ENCODE data around the gene METTL25. TPM values are rescaled to one million over a fixed set of nuclear protein-coding genes. Genes with fewer than 3 reads are reported as not detected.

Gene METTL25
- total and polyA plus RNA-seq, 10 of the 15 experiments (the other 5 are each of a cell fraction or from before 2014, with no cell fraction given), result 5.6 to 11.3 (median 8.0) TPM

DNA sequence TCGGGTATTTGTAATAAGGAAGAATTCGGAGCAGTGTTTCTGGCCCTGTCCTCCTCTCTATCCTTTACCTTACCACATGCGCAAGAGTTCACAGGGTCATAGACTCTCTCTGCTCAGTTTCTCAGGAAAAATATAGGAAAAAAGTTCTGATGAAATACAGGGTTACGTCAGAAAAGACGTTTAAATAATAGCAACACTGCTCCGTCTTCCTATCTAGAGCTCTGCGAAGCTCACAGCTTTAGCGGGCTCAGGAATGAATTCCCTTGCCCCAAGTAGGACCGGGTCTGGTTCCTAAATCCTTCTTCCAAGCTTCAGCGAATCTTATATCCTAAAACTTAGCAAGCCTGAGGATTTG, 507 bp upstream of the METTL25 start:
- Histone ChIP-seq H3K4me1 (ENCODE audit: control insufficient read depth, insufficient read depth, low read length) (no peaks in the 10 kb centered on the region), H3K4me3 (peak overlapping the region; percentile 91), H3K79me2 (ENCODE audit: control insufficient read depth, insufficient read depth, low read length) (peaks cover 29% of the 10 kb centered on the region), H3K27ac (ENCODE audit: control insufficient read depth, insufficient read depth) (peak overlapping the region; percentile 99), H2AFZ (ENCODE audit: control insufficient read depth, low read depth, low read length) (peak overlapping the region; percentile 82), H3K9me3 (replicated peaks; ENCODE audit: control insufficient read depth, insufficient read depth, low read length) (no peaks in the 10 kb centered on the region; the same call in 2 of the 3 replicates), H3K9ac (ENCODE audit: control insufficient read depth, insufficient read depth, low read length) (peak overlapping the region; percentile 96), H3K27me3 (replicated peaks in 1 of 2; ENCODE audit: control insufficient read depth in 2 of 2, insufficient read depth in 2 of 2, low read length in 1 of 2) (no peaks in the 10 kb centered on the region), H3K36me3 (ENCODE audit: control insufficient read depth in 2 of 2, insufficient read depth in 2 of 2, low read length in 1 of 2) (peaks cover 0 to 8% of the 10 kb centered on the region in 2 experiments; a peak in 2 of 4 replicates), H4K20me1 (ENCODE audit: control insufficient read depth, insufficient read depth) (no peaks in the 10 kb centered on the region), H3K4me2 (ENCODE audit: control insufficient read depth, insufficient read depth) (peak overlapping the region; percentile 77)
- under 1% methylated on average over 10 of the region's 10 CpGs for WGBS (ENCODE audit: insufficient coverage, insufficient replicate concordance, low lambda C conversion rate, missing lambda C conversion rate)
- ChIA-PET SMC1A (ENCODE audit: uncharacterized antibody, unreplicated experiment) (interaction anchor here (1.0 to 2.7 kb wide), 6 partner anchors 10 to 713 kb away, joined by 3 to 12 read pairs (median 4); no protein-coding TSS in a partner anchor), POLR2A (interaction anchor here (1.6 kb wide), 1 partner anchor 397 kb away, joined by 6 read pairs; no protein-coding TSS in a partner anchor), CTCF (interaction anchor here (0.6 to 4.2 kb wide), 32 partner anchors 8 to 748 kb away, joined by 3 to 33 read pairs (median 4); partner anchors contain the start of gene TMTC2), RAD21 (ENCODE audit: unreplicated experiment) (interaction anchor here (1.1 to 1.5 kb wide), 7 partner anchors 28 to 747 kb away, joined by 3 to 5 read pairs (median 4); partner anchors contain the start of gene TMTC2)
- BruUV-seq (replicated peaks), result TSS peak; percentile 63
- FAIRE-seq, result no peak
- no peak for DNase-seq (ENCODE audit: low read depth, low spot score)
- ATAC-seq, result no peak
- intact Hi-C loops (cut with micrococcal nuclease; ENCODE audit: unreplicated experiment), result loop anchor here (10.0 kb wide), 1 partner anchor 403 kb away; no protein-coding TSS in a partner anchor
- in situ Hi-C loops (cut with MboI), result loop anchor here (25.0 kb wide), 1 partner anchor 1546 kb away; no protein-coding TSS in a partner anchor
- TF ChIP-seq SREBF1 (IDR thresholded peaks at IDR 0.05; ENCODE audit: low read length), result no peak
- no peak for TF ChIP-seq PML (IDR thresholded peaks at IDR 0.05; ENCODE audit: low read length)
- TF ChIP-seq PBX3 (IDR thresholded peaks at IDR 0.05; ENCODE audit: insufficient replicate concordance, low read depth, low read length), result no peak
- TF ChIP-seq, protein P1, sequence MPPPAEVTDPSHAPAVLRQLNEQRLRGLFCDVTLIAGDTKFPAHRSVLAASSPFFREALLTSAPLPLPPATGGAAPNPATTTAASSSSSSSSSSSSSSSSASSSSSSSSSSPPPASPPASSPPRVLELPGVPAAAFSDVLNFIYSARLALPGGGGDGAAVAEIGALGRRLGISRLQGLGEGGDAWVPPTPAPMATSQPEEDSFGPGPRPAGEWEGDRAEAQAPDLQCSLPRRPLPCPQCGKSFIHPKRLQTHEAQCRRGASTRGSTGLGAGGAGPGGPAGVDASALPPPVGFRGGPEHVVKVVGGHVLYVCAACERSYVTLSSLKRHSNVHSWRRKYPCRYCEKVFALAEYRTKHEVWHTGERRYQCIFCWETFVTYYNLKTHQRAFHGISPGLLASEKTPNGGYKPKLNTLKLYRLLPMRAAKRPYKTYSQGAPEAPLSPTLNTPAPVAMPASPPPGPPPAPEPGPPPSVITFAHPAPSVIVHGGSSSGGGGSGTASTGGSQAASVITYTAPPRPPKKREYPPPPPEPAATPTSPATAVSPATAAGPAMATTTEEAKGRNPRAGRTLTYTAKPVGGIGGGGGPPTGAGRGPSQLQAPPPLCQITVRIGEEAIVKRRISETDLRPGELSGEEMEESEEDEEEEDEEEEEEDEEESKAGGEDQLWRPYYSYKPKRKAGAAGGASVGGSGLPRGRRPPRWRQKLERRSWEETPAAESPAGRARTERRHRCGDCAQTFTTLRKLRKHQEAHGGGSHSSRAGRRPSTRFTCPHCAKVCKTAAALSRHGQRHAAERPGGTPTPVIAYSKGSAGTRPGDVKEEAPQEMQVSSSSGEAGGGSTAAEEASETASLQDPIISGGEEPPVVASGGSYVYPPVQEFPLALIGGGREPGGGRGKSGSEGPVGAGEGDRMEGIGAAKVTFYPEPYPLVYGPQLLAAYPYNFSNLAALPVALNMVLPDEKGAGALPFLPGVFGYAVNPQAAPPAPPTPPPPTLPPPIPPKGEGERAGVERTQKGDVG (CRISPR knock-in tag; IDR thresholded peaks at IDR 0.05), result no peak
- no peak for TF ChIP-seq ESRRA (IDR thresholded peaks at IDR 0.05; ENCODE audit: low read length)
- TF ChIP-seq JUNB (IDR thresholded peaks at IDR 0.05), result no peak
- no peak for TF ChIP-seq RB1 (IDR thresholded peaks at IDR 0.05; ENCODE audit: borderline replicate concordance)
- no peak for TF ChIP-seq USF2 (IDR thresholded peaks at IDR 0.05; ENCODE audit: borderline replicate concordance, low read depth, low read length)
- no peak for TF ChIP-seq ZBTB33 (IDR thresholded peaks at IDR 0.05)
- no peak for TF ChIP-seq MEF2A (IDR thresholded peaks at IDR 0.05; ENCODE audit: insufficient read depth, low read depth, low read length)
- no peak for TF ChIP-seq EZH2 (IDR thresholded peaks at IDR 0.05; ENCODE audit: borderline replicate concordance, control insufficient read depth, low read depth, low read length)
- TF ChIP-seq FOXK2 (IDR thresholded peaks at IDR 0.05), result no peak
- no peak for TF ChIP-seq BHLHE40 (IDR thresholded peaks at IDR 0.05; ENCODE audit: borderline replicate concordance in 1 of 2, low read depth in 2 of 2, low read length in 1 of 2)

Measured in GM12878 (cell line).